ENCODE measurements around the gene PRKCZ.

The PRKCZ gene

GRCh38 chr1:2186901-2187300 lies 136.7 kb downstream of the PRKCZ start:
- Histone ChIP-seq H3K4me3 (replicated peaks; ENCODE audit: insufficient read depth, low read length) (no peak overlapping the region), H3K27me3 (ENCODE audit: insufficient read depth, poor library complexity, severe bottlenecking) (no peaks in the 10 kb centered on the region), H3K27ac (replicated peaks) (no peak overlapping the region)
- TF ChIP-seq SPI1 (IDR thresholded peaks at IDR 0.05; ENCODE audit: borderline replicate concordance, low read depth): no peak
- no peak for TF ChIP-seq GABPA (IDR thresholded peaks at IDR 0.05; ENCODE audit: low read depth)
- TF ChIP-seq CTCF (IDR thresholded peaks at IDR 0.05; ENCODE audit: insufficient read depth, low read length): no peak
- no peak for TF ChIP-seq REST (IDR thresholded peaks at IDR 0.05; ENCODE audit: insufficient replicate concordance, low read depth)
- TF ChIP-seq POLR2AphosphoS5 (IDR thresholded peaks at IDR 0.05; ENCODE audit: low read depth): no peak
- no peak for DNase-seq (ENCODE audit: low read depth in 1 of 2, low spot score in 1 of 2)

GRCh38 chr1:2187619-2188018 lies 137.4 kb downstream of the PRKCZ start:
- H3K27me3 ChIP-seq (ENCODE audit: insufficient read depth, poor library complexity, severe bottlenecking): no peaks in the 10 kb centered on the region
- H3K27ac ChIP-seq (replicated peaks): no peak overlapping the region
- TF ChIP-seq CTCF (IDR thresholded peaks at IDR 0.05; ENCODE audit: insufficient read depth, low read length) (no peak), GABPA (IDR thresholded peaks at IDR 0.05; ENCODE audit: low read depth) (no peak), POLR2AphosphoS5 (IDR thresholded peaks at IDR 0.05; ENCODE audit: low read depth) (no peak), SPI1 (IDR thresholded peaks at IDR 0.05; ENCODE audit: borderline replicate concordance, low read depth) (no peak), REST (IDR thresholded peaks at IDR 0.05; ENCODE audit: insufficient replicate concordance, low read depth) (no peak)
- no peak for DNase-seq (ENCODE audit: low read depth in 1 of 2, low spot score in 1 of 2)
- H3K4me3 ChIP-seq (replicated peaks; ENCODE audit: insufficient read depth, low read length): no peak overlapping the region

GRCh38 chr1:2188336-2188735 lies 138.1 kb downstream of the PRKCZ start:
- DNase-seq (ENCODE audit: low read depth in 1 of 2, low spot score in 1 of 2): no peak
- no peaks in the 10 kb centered on the region for H3K27me3 ChIP-seq (ENCODE audit: insufficient read depth, poor library complexity, severe bottlenecking)
- H3K4me3 ChIP-seq (replicated peaks; ENCODE audit: insufficient read depth, low read length): no peak overlapping the region
- H3K27ac ChIP-seq (replicated peaks): no peak overlapping the region
- TF ChIP-seq REST (IDR thresholded peaks at IDR 0.05; ENCODE audit: insufficient replicate concordance, low read depth): no peak
- no peak for TF ChIP-seq SPI1 (IDR thresholded peaks at IDR 0.05; ENCODE audit: borderline replicate concordance, low read depth)
- no peak for TF ChIP-seq GABPA (IDR thresholded peaks at IDR 0.05; ENCODE audit: low read depth)
- no peak for TF ChIP-seq POLR2AphosphoS5 (IDR thresholded peaks at IDR 0.05; ENCODE audit: low read depth)
- TF ChIP-seq CTCF (IDR thresholded peaks at IDR 0.05; ENCODE audit: insufficient read depth, low read length): no peak

Data from HL-60 (cell line).